Right lobe of liver (tissue), 4 donors: Measurements from ENCODE around the gene PLD5.
"Not testable (repeated sequence)": the region's sequence is repeated elsewhere in the genome, so short reads cannot be mapped to it uniquely, and the experiment has no call there.

Experiments
- POLR2A ChIP-seq: fragments of 450-650 bp; IDR thresholded peaks from one replicate; pipeline ENCODE4 v1.6.1; 2017; ENCODE audit warnings: antibody characterized with exemption, mild to moderate bottlenecking
- TF ChIP-seq, protein P1 (sequence below), 4 donors: fragments of 200-600 bp in 3 of 4; fragments of 450-650 bp in 1 of 4; IDR thresholded peaks; one replicate each; pipeline versions ENCODE4 v1.5.1 to v1.8.0; 2016 to 2022; ENCODE audit warnings: antibody characterized with exemption in 4 of 4, mild to moderate bottlenecking in 2 of 4
- donor health status: DM: no; HTN: no; CAD: no.
- donor health status: DM: no; HTN: no; CAD: no.
- donor health status: DM: no; HTN: yes; CAD: no.

DNA sequence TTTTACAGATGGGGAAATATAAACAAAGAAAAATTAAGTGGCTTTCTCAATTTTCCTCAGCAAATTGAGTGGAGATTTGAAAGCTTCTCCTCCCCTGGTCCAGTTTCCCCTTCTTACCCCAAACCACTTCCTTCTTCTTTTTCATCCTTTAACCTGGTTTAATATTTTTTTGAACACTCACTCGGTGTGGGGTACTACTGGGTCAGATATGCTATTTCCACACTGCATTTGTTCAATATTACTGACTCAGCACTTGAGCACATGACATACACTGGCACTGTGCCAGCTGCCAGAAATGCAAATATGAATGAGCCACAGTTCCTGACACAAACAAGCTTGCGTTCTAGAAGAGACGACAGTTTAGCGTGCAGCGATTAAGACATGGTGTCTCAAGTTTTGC lies 193.6 kb downstream of the PLD5 start:
- TF ChIP-seq, protein P1, sequence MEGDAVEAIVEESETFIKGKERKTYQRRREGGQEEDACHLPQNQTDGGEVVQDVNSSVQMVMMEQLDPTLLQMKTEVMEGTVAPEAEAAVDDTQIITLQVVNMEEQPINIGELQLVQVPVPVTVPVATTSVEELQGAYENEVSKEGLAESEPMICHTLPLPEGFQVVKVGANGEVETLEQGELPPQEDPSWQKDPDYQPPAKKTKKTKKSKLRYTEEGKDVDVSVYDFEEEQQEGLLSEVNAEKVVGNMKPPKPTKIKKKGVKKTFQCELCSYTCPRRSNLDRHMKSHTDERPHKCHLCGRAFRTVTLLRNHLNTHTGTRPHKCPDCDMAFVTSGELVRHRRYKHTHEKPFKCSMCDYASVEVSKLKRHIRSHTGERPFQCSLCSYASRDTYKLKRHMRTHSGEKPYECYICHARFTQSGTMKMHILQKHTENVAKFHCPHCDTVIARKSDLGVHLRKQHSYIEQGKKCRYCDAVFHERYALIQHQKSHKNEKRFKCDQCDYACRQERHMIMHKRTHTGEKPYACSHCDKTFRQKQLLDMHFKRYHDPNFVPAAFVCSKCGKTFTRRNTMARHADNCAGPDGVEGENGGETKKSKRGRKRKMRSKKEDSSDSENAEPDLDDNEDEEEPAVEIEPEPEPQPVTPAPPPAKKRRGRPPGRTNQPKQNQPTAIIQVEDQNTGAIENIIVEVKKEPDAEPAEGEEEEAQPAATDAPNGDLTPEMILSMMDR (IDR thresholded peaks at IDR 0.05), result not testable (repeated sequence)
- not testable (repeated sequence) for TF ChIP-seq POLR2A
